HG02973 (cell line): ENCODE data around the gene CYRIA.

Experiments
- ATAC-seq: cut with Tn5 transposase; IDR thresholded peaks from one replicate; pipeline ENCODE4 v1.9.1; 2021; ENCODE audit warnings: moderate library complexity; ENCODE audit not compliant: unreplicated experiment

Gene CYRIA

DNA sequence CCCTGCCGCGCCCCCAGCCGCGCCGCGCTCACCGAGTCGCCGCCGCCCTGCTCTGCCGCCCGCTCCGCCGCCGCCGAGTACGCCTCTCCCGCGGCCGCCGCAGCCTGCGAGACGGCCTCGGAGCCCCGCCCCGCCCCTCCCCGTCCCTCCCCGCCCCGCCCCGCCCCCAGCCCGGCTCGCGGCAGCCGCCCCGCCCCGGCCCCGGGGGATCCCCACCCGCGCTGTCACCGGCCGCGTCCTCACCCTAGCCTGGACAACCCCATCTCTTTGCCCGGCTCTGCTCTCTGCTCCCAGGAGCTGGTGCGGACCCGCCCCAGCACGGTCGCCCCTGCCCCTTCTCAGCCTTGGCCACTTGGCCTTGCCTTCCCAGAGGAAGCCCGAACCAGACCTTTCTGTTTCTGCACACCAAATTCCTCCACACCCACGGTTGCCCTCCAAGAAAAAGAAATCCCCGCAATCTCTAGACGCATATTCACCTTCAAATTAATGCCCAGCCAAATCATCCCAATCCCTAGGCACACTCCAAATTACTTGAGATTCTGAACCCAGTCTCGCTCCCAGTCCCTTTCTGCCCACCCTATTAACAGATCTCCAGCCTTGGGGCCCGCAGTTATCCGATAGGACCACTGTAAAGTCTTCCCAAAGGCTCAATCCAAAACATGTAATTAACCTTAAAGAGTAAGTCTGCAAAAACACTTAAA is at the start of gene CYRIA:
TSS of gene CYRIA (minus strand) at position 87 of the 701 bp plus-strand sequence. CDS start 77,715 bp downstream, outside the sequence.
- peak; percentile 57 for ATAC-seq

DNA sequence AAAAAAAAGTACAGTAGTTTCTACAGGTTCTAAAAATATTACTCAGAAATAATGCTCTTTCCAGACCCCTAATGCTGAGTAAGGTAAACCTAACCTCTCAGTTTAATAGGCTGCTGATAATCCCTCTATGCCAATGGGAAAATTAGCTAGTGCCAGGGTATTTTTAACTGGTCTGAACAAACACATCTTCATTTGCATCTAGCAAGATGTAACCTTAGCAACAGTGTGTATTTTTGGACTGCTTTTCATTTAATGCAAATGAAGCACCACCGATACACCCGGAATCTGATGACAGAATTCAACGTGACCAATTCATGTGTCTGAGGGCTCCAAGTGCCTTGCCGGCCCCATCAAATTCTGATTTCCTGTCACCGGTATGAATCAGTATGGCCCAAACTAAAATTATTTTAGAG is 47.4 kb upstream of the CYRIA start:
- ATAC-seq, result peak; percentile 74

DNA sequence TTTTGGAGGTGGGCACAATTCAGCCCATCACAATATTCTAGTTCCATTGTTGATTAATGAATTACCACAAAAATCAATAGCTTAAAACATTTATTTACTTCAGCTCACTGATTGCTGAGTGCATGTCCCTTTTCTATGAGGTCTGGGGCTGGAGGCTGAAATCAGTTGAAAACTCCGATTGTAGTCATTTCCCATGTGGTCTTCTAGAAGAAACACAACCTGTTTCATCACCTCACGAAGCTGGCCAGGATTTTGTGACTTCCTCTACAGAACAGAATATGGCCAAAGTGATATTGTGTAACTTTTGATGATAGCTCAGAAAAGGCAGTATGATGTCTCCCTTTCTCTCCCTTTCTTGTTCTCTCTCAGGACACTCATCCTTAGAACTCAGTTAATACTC is 44.1 kb upstream of the CYRIA start:
- ATAC-seq, result no peak

DNA sequence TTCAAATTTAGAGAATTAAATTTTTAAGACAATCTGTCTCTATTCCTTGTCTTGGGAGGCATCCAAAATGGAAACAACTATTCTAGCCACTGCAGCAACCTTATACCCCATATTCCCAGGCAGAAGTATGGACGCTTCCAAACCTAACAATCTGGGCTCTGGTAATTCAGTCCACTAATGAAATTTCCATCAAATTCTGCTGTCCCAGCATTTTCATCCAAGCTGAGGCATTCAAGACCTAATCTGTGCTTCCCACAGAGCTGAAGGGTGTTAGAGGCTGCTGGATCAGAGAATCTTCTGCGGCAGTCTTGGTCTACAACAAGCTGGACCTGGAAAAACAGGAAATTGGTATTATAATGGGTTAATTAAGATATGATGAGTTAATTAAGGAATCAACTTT is 42.5 kb upstream of the CYRIA start:
- ATAC-seq, result no peak

DNA sequence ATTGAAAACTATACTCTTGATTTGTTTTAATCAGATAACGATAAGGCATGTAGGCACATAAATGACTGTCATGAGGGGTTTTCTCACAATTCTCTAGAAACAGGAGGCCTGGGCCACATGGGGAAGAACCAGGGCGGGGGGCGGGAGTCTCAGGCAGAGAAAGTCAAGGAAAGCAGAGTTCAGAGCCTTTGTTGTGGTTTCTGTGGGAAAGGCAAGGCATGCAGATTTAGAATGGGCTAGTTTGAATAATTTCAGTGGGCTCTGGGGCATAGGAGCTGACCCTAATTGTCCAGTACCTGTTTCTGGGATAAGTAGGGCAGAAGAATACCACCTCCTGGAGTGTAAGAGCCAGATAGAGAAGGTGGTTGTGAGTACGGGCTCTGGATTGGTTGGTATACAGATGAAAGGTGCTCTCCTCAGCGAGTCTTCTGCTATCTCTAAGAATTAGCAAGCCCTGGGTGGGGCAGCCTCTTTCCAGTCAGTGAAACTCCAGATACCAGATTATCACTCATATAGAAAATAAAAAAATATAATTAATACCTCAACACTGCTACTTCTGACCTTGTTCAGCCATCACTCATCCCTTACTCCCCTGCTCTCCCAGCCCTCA is 41.5 kb upstream of the CYRIA start:
- ATAC-seq, result no peak

DNA sequence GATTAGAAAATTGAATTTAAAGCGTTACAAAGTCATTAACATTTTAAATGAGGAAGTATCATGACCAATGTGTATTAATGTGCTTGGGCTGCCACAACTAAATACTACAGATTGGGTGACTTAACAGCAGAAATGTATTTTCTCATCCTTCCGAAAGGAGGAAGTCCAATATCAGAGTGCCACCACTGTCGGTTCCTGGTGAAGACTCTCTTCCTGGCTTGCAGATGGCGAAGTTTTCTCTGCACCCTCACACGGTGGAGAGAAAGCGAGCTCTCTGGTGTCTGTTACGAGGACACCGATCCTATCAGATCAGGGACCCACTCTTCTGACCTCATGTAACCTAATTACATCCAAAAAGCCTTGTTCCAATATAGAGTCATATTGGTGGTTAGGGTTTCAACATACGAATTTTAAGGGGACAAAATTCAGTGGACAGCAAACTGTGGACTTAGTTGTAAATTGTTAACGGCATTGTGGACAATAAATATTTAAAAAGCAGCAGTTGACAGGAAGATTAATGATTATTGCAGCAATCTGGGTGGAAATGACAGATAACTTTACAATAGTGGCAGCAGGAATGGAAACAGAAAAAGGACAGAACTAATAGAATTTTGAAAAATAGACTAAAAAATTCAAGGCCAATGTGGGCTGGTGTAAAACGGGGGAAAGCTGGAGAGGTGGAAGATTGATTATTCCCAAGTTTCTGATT is 35.1 kb upstream of the CYRIA start:
- no peak for ATAC-seq

DNA sequence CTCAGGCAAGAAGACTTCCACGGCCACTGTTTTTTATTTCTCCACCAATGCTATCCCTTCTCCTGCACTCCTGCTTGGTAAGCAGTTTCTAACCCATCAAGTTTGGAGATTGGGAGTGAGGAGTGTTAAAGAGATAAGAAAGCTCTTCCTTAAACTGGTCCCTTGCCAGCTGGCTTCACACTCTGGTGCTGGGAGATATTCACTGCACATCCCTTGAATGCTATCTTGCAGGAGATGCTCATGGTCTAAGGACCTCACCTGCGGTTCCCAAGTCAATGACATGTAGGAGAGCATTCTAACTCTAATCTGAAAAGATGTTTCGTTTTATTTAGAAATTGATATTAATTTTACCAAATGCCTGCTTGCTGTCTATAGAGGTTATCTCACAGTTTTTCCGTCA is 28.2 kb upstream of the CYRIA start:
- ATAC-seq, result no peak

DNA sequence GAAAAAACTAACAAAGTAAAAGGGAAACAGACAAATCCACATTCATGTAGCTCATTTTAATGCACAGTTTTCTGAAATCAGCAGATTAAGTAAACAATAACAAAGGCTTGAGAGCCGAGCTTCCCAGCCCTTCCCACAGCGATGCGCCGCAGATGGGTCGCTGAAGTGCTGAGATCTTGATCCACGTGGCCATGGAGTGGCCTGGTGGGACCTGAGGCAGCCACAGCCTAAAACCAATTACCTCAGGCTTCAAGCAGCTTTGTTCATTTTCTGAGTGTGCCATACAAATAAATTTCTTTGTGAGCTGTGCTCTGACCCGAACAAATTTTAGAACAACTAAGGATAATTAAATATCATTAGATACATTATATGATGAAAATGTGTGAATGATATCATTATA is 25.6 kb upstream of the CYRIA start:
- ATAC-seq, result no peak

DNA sequence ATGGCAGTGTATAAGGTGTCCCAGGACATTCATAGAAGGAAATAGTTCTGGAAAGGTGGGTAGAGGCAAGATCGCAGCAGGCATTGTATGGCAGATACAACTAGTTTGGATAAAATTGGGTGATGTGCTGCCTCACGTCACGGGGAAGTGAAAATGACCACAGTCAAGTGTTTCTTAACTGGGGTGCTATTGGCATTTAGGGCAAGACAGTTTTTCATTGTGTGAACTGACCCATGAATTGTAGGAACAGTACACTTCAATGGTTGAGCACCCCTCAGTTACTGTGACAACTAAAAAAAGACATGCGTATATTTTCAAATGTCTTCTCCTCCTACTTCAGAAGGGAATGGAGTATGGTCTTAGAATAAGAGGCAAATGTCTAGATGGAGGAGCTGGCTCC is 22.3 kb upstream of the CYRIA start:
- no peak for ATAC-seq

DNA sequence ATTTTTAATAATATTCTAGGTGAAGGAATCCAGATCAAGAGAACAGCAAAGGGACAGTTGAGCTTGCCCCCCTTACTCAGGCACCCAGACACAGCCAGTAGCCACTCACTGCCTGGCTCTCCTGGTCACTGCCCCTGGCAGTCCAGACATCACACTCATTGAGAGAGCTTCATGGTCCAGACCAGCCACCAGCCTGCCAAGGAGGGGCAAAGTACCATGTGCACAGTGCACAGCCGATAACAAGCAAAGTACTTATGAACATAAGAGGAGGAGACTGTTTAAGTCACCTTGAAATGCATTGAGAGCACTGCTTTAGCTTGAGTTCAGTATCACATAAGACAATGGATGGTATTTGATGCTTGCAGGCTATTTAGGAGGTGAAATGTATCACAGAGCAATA is 21.6 kb upstream of the CYRIA start:
- ATAC-seq, result no peak

DNA sequence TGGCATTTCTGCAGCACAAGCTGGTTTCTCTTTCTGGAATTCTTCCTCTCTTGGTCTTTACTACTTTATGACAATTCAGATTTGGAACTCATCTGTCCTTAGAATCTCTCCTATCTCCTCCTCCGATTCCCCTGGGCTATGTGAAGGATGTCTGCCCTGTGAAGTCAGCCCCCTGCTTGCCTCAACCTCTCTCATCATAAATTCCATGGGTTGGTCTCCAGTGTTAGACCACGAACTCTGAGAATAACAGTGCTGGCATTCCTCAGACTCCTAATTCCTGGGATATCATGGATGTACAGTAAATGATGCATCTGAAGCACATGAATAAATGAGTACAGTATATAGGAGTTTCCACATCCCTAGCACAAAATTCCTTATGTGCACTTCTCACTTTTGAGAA is 21.0 kb upstream of the CYRIA start:
- ATAC-seq, result no peak

DNA sequence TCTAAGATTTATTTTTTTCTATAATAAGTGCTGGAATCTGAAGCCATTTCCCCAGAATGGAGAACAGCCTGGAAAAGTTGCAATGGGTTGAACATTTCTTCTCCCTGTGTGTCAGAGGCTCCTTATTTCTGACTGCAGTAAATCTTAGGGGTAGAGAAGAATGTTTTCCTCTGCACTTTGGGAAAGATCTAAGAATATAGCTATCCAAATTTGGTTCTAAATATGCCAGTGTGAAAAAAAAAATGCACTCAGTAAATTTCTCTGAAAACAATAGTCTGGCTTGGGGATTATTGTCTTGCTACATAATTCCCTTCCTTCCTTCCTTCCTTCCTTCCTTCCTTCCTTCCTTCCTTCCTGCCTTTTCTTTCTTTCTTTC is 19.7 kb upstream of the CYRIA start:
- ATAC-seq, result no peak

DNA sequence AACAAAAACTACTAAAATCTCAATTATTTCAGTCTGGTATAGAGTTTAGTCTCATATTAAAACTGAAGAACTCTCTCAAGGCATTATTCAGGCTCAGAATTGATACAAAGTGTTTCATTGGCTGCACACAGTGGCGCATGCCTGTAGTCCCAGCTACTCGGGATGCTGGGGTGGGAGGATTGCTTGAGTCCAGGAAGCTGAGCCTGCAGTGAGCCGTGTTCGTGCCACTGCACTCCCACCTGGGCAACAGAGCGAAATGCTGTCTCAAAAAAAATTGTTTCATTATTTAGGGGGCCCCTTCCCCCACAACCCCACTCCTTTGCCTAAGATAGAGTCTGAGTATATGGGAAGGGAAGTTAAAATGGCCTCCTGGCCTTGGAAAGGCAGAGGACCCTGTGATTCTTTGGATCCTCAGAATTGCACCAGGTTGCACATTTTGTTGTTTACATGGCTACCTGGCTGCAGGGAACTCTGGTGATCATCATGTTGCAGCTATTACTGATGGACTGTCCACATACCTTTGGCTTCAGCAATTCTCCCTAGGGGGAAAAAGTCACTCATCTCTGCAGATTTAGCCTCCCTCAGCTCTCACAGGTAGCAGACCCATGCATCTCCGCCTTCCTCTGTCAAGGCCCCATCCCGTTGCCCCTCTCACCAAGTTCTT is 19.2 kb upstream of the CYRIA start:
- no peak for ATAC-seq

DNA sequence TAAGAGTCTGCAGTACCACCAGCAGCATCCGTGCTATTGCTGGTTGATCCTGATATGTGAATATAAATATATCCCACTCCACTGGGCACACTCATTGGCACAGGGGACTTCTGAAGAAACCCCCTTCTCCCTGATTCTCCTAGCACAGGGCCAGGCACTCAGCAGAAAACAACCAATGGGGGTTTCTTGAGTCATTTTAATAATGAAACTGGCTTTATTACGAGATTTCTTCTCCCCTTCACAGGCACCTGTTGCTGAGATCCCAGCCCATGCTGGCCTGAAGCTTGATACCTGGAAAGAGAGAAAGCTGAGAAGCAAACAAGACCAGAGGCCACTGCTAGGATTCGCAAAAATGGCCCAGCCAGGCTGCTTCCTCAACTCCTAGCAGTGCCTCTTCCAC is 17.9 kb upstream of the CYRIA start:
- no peak for ATAC-seq

DNA sequence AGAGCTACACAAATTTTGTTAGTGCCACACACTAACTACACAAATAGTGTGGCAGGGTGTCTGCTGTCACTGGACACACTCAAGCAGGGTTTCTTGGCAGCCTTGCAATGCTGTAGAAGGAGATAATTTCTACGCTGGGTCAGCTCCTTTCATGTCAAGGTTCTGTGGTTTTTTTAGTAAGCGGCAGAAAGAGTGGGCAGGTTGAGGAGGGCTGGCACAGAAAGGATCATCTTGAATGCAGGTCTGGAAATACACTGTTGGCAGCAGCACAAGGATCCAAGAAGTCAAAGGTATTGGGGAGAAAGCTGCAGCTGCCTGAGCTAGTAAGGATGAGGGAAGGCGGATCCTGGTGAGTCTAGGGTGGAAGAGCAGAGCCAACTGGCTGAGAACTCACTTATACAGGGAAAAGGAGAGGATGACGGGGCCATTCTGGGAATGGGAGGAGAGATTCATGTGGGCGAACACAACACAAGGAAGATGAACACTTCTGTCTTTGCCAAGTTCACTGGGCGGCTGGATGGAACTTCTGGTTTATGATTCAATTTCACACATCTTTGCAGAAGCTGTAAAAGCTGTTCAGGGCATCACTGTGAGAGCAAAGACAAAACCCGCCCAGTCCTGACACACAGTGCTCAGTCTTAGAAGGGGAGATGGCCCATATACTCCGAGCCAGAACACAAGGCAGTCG is 16.9 kb upstream of the CYRIA start:
- no peak for ATAC-seq

DNA sequence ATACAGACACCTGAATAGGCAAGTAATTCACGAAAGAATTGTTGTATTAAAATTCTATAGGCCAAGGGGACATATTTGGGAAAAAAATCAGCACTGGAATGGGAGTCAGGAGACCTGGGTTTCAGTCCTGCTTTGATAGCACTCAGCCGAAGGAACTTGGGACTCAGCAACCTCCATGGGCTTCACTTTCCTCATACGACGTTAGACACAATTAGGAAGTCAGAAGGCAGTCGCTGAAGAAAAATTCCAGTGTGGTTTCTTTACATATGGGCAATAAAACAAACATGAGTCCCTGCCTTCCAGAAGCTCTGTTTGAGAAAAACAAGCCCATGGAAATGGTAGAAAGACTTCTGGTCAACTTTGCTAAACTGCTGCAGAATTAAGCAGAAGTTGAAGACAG is 15.1 kb upstream of the CYRIA start:
- ATAC-seq, result no peak

DNA sequence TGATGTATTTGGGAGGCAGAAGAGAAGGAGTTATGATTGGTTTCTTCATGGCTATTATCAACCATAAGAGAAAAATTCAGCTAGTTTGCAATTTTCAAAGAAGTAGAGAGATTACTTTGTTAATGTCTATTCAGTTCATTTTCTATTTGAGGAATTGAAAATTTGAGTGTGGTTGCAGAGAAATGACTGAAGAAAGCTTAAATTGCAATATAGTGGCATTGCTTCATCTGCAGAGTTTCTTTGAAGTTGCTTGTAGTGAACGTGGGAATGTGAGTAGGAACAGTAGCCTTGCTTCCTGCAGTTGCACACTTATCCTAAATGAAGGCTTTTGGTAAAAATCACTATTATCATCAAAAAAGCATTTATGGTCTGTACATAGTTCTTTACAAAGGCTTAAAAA is 14.7 kb upstream of the CYRIA start:
- no peak for ATAC-seq

DNA sequence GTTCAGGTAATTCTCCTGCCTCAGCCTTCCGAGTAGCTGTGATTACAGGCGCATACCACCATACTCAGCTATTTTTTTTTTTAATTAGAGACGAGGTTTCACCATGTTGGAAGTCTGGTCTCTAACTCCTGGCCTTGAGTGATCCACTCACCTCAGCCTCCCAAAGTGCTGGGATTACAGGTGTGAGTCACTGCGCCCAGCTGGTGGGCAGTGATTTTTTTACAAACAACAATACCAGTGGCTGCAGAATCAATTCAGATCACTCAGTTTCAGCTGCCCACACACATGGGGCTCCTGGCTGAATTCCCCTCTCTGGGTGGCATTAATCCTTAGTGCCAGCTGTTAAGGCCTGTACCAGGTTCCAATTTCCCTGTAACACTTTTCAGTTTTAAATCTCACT is 13.3 kb upstream of the CYRIA start:
- no peak for ATAC-seq

DNA sequence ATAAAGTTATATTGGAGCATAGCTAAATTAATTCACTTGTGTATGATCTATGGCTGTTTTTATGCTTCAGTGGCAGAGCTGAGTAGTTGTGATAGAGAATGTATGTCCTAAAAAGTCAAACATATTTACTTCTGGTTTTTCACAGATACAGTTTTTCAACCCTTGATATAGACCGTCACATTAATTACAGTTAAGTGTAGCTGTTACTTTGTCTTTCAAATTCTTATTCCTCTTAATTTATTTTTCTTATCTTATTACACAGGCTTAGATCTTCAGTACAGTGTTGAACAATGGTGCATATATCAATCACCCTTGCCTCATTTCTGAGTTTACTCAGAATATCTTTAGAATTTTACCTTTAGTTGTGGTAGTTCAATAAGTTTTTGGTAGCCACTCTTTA is 12.2 kb upstream of the CYRIA start:
- ATAC-seq, result no peak

DNA sequence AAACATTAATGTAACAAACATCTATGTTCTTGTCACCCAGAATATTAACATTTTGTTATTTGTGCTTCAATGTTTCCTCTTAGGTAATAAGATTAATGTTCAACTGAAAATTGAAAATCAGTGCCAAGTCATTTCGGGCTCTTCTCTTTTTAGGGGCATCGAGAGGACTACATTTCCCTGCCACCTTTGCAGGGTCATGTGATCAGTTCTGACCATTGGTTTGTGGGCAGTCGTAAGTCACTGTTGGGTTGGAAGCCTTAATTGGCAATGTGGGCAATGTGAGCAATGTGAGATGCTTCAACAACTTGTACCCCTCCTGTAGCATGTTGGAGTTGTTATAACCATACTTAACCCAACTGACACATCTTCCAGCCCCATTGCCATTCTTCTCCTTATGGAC is 10.1 kb upstream of the CYRIA start:
- ATAC-seq, result no peak

DNA sequence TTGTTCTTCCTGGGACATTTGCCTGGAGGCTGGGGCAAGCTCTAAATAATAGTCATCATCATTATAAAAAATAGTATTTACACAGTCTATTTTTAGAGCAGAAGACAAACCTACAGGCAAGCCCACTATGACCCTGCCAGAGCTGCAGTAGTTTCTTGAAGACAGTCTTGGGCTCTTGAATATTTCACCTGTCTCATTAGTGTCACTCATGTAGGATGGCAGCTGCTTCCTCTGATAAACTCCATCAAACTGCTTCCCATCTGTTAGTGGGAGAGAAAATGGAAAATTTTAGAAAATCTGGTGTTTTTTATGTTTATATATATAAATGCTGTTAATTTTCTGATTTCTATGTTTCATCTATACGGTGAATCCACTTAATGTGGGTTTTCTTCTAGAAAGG is 8.5 kb upstream of the CYRIA start:
- no peak for ATAC-seq
